Measurements from ENCODE around the gene AFF1. TPM values are rescaled to one million over a fixed set of nuclear protein-coding genes. Genes with fewer than 3 reads are reported as not detected.
A peak's percentile ranks its signal among the peaks of the same experiment; 100 is the strongest.

The AFF1 gene
- total RNA-seq, 4 donors from 2014 or later, result 26.7 to 200 (median 92.5) TPM

DNA sequence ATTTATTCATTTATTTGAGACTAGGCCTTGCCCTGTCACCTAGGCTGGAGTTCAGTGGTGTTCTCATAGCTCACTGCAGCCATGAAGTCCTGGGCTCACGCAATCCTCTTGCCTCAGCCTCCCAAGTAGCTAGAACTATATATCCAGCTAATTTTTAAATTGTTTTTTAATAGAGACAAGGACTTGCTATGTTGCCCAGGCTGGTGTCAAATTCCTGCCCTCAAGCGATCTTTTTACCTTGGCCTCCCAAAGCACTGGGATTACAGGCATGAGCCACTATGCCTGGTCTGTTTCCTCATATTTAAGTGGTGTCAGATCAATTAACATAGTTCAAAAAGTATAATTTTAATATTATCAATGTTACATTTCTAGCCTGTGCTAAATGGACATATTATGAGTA is 68.5 kb downstream of the AFF1 start:
- TF ChIP-seq, protein P1, sequence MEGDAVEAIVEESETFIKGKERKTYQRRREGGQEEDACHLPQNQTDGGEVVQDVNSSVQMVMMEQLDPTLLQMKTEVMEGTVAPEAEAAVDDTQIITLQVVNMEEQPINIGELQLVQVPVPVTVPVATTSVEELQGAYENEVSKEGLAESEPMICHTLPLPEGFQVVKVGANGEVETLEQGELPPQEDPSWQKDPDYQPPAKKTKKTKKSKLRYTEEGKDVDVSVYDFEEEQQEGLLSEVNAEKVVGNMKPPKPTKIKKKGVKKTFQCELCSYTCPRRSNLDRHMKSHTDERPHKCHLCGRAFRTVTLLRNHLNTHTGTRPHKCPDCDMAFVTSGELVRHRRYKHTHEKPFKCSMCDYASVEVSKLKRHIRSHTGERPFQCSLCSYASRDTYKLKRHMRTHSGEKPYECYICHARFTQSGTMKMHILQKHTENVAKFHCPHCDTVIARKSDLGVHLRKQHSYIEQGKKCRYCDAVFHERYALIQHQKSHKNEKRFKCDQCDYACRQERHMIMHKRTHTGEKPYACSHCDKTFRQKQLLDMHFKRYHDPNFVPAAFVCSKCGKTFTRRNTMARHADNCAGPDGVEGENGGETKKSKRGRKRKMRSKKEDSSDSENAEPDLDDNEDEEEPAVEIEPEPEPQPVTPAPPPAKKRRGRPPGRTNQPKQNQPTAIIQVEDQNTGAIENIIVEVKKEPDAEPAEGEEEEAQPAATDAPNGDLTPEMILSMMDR (IDR thresholded peaks at IDR 0.05), result no peak
- TF ChIP-seq POLR2A (IDR thresholded peaks at IDR 0.05), result no peak
- intact Hi-C loops (cut with DNase I; ENCODE audit: low total_unique reads), result no loop called here
- no peaks in the 10 kb centered on the region for H3K27me3 ChIP-seq
- H3K36me3 ChIP-seq, result no peaks in the 10 kb centered on the region
- H3K4me1 ChIP-seq, result peaks cover 0 to 4% of the 10 kb centered on the region in 2 donors
- no peak overlapping the region for H3K27ac ChIP-seq
- no peak for DNase-seq
- H3K9me3 ChIP-seq, result no peaks in the 10 kb centered on the region
- H3K4me3 ChIP-seq, result no peak overlapping the region

DNA sequence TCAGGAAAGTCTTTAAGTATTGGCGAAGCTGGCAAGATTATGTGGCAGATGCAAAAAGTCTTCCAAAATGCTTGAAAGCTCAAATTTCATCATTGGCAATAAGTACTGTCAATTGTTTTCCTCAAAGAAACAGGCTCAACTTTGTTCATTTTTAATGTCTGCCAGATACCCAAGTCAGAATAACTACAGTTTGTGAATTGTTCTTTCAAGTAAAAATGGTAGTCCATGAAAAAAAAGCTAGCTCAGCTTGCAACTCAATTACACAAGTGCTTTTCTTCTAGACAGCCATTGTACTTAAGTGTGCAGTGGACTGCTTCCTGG is 70.5 kb downstream of the AFF1 start:
- intact Hi-C loops (cut with DNase I; ENCODE audit: low total_unique reads), result no loop called here
- H3K9me3 ChIP-seq, result no peaks in the 10 kb centered on the region
- peak overlapping the region; percentile 60 to 78 for H3K4me3 ChIP-seq
- no peaks in the 10 kb centered on the region for H3K27me3 ChIP-seq
- H3K36me3 ChIP-seq, result no peaks in the 10 kb centered on the region
- no peaks in the 10 kb centered on the region for H3K4me1 ChIP-seq
- H3K27ac ChIP-seq, result peak overlapping the region; percentile 94 to 95
- no peak for TF ChIP-seq POLR2A (IDR thresholded peaks at IDR 0.05)
- TF ChIP-seq, protein P1 (IDR thresholded peaks at IDR 0.05), result no peak
- DNase-seq, result no peak

DNA sequence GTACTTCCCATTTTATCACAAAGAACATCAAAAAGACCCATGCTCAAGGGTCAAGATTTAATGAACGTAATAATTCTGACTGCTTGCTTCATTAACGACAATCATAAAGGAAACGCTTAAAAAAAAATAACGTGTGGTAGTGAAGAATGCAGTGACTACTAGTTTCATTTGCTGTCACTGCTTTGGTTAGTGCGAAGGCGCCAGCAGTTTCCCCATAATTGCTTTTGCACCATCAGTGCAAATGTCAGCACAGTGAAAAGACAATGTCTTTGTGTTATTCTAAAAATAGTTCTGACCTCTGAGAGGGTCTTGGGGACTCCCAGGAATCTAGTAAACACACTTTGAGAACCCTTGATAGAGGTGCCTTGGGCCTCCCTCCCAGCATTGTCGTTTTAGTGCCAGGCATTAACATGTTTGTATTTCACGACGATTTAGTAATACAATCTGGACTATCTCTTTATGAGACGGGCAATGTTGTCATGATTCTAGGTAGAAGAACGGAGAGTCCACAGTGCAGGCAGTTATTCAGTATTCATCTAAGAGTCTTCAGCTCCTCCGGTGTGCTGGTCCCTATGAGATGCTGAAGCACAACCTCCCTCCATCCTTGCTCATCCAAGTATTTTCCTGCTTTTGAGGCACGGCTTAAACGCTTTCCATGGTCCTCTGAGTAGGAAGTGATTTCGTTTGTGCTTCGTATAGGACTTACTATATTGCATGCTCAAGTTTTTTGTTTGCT is 71.0 kb downstream of the AFF1 start:
- TF ChIP-seq, protein P1 (IDR thresholded peaks at IDR 0.05), result no peak
- TF ChIP-seq POLR2A (IDR thresholded peaks at IDR 0.05), result no peak
- H3K27me3 ChIP-seq, result no peaks in the 10 kb centered on the region
- H3K4me1 ChIP-seq, result no peaks in the 10 kb centered on the region
- intact Hi-C loops (cut with DNase I; ENCODE audit: low total_unique reads), result no loop called here
- H3K4me3 ChIP-seq, result peak overlapping the region; percentile 60 to 78
- peak overlapping the region; percentile 94 to 95 for H3K27ac ChIP-seq
- H3K36me3 ChIP-seq, result no peaks in the 10 kb centered on the region
- no peaks in the 10 kb centered on the region for H3K9me3 ChIP-seq
- DNase-seq, result no peak

DNA sequence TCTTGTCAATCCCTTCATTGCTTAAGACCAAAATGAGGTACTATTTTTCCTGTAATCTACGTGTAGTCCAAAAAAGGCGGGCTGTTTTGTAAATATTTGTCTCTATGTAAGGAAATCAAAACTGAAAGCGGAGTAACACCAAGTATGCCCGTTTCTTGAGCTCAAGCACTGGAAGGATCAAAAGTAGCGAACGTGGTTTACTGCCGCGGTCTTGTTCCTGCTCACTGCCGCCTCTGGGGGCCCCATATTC is 71.5 kb downstream of the AFF1 start:
- intact Hi-C loops (cut with DNase I; ENCODE audit: low total_unique reads), result no loop called here
- Histone ChIP-seq H3K27ac (peak overlapping the region; percentile 94 to 95), H3K9me3 (no peaks in the 10 kb centered on the region), H3K4me1 (no peaks in the 10 kb centered on the region), H3K4me3 (peak overlapping the region; percentile 60 to 78), H3K36me3 (no peaks in the 10 kb centered on the region), H3K27me3 (no peaks in the 10 kb centered on the region)
- DNase-seq, result no peak
- no peak for TF ChIP-seq POLR2A (IDR thresholded peaks at IDR 0.05)
- TF ChIP-seq, protein P1 (IDR thresholded peaks at IDR 0.05), result peak in 2 of 4 experiments; percentile 12 to 48

DNA sequence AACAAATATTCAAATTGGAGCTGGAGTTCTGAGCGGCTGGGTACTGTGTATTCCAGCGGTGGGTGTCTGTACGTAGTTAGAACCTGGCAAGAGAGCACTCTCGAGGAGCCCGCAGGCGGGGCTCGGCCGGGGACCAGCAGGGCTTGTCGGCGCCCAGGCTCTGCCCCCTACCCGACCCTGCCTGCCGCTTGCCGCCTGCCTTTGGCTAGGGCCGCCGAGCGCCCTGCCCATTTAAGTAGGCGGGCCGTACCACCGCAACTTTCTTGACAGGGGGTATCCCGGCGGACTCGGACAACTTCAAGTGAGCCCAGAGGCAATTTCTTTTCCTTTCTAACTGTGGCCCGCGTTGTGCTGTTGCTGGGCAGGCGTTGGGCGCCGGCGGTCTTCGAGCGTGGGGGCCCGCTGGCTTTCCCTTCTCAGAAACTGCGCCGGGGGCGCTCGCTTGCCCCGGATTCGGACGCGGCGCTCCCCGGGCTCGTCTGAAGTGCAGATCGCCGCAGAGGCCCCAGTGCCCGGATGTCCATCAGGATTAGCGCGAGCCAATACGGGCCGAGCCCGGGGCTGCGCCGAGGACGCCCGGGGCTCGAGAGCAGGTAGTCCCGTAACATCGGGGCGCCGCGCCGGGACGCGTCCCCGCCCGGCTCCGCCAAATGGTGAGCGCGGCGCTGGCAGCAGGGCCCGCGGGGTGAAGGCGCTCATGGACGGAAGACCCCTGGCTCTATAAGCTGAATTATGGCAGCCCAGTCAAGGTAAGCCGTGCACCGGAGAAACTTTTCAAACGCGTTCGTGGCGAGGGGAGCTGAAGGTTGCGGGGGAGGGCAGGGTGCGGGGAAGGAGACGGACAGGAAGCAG is 72.1 kb downstream of the AFF1 start:
- peak; percentile 90 to 93 for DNase-seq
- Histone ChIP-seq H3K4me1 (no peaks in the 10 kb centered on the region), H3K27me3 (no peaks in the 10 kb centered on the region), H3K9me3 (no peaks in the 10 kb centered on the region), H3K27ac (peak overlapping the region; percentile 94 to 95), H3K36me3 (no peaks in the 10 kb centered on the region), H3K4me3 (peak overlapping the region; percentile 60 to 78)
- TF ChIP-seq, protein P1 (IDR thresholded peaks at IDR 0.05), result peak in 1 of 4 experiments; percentile 41
- TF ChIP-seq POLR2A (IDR thresholded peaks at IDR 0.05), result peak; percentile 86 to 91
- intact Hi-C loops (cut with DNase I; ENCODE audit: low total_unique reads), result no loop called here

All from uterus (tissue), 4 donors.